Breast epithelium (tissue), 4 donors: ENCODE data around the gene SGSH. TPM values are rescaled to one million over a fixed set of nuclear protein-coding genes. Genes with fewer than 3 reads are reported as not detected.

Experiments
- DNase-seq, 2 donors: peaks; one replicate each; pipeline ENCODE4 v3.0.0-alpha.2; 2019; ENCODE audit warnings: low spot score in 2 of 2
- H3K27ac ChIP-seq, 2 donors: fragments of 200-600 bp; sonication (generic) in 1 of 2; one replicate each; pipeline ENCODE4 v1.5.1; 2016 to 2019; ENCODE audit warnings: mild to moderate bottlenecking in 1 of 2
- H3K27me3 ChIP-seq, 2 donors: fragments of 200-600 bp; sonication (generic) in 1 of 2; one replicate each; pipeline versions ENCODE4 v1.5.1 to v1.6.0; 2017 to 2019; ENCODE audit warnings: control low read depth in 1 of 2, mild to moderate bottlenecking in 1 of 2
- H3K36me3 ChIP-seq: fragments of 200-600 bp; one replicate; pipeline ENCODE4 v1.5.1; 2019
- H3K4me1 ChIP-seq, 2 donors: fragments of 200-600 bp; sonication (generic); one replicate each; pipeline ENCODE4 v1.5.1; 2016 to 2019; ENCODE audit warnings: control low read depth in 1 of 2
- H3K4me3 ChIP-seq, 3 donors: fragments of 200-600 bp; sonication (generic); 1 replicate in 2 of 3; 2 replicates in 1 of 3; pipeline ENCODE4 v1.5.1; 2016 to 2019; ENCODE audit warnings: mild to moderate bottlenecking in 3 of 3, moderate library complexity in 2 of 3
- H3K9me3 ChIP-seq, 2 donors: fragments of 200-600 bp; sonication (generic) in 1 of 2; one replicate each; pipeline ENCODE4 v1.5.1; 2016 to 2019; ENCODE audit warnings: control low read depth in 1 of 2
- CTCF ChIP-seq, 3 donors: fragments of 450-650 bp; IDR thresholded peaks; one replicate each; pipeline ENCODE4 v1.5.1; 2016 to 2017; ENCODE audit warnings: antibody characterized with exemption in 3 of 3, mild to moderate bottlenecking in 3 of 3, moderate library complexity in 3 of 3
- POLR2A ChIP-seq: fragments of 450-650 bp; IDR thresholded peaks from one replicate; pipeline ENCODE4 v1.6.1; 2016; ENCODE audit warnings: antibody characterized with exemption, mild to moderate bottlenecking, moderate library complexity
- POLR2AphosphoS5 ChIP-seq, 3 donors: sonication (generic); formaldehyde crosslinking; IDR thresholded peaks; one replicate each; pipeline ENCODE4 v1.6.1; 2017; ENCODE audit warnings: antibody characterized with exemption in 3 of 3
- intact Hi-C: fragments of 100-400 bp; cut with DNase I; formaldehyde crosslinking; loops from one replicate; pipeline ENCODE4 v1.15.1; 2023; ENCODE audit warnings: low total_unique reads
- total RNA-seq, 3 donors: library from RNA; depleted of rRNA; stranded (reverse); fragments of >200 nt; gene quantifications; one replicate each; pipeline ENCODE4 v1.1.0, GENCODE V29; 2016

SGSH gene
- total RNA-seq, 3 donors from 2014 or later: 28.3 to 38.1 (median 32.1) TPM

- intact Hi-C loops: no loop called here
- Histone ChIP-seq H3K27me3 (no peaks in the 10 kb centered on the region), H3K4me3 (no peak overlapping the region), H3K4me1 (no peaks in the 10 kb centered on the region), H3K9me3 (no peaks in the 10 kb centered on the region), H3K27ac (no peak overlapping the region), H3K36me3 (no peaks in the 10 kb centered on the region)
- TF ChIP-seq POLR2AphosphoS5 (IDR thresholded peaks at IDR 0.05) (no peak), POLR2A (no peak), CTCF (IDR thresholded peaks at IDR 0.05) (no peak)
- no peak for DNase-seq
Measured at GRCh38 chr17:80208050-80208449, 12.1 kb downstream of the SGSH start.

- Histone ChIP-seq H3K36me3 (no peaks in the 10 kb centered on the region), H3K27me3 (no peaks in the 10 kb centered on the region), H3K27ac (no peak overlapping the region), H3K9me3 (no peaks in the 10 kb centered on the region), H3K4me3 (no peak overlapping the region), H3K4me1 (no peaks in the 10 kb centered on the region)
- DNase-seq: no peak
- intact Hi-C loops: no loop called here
- TF ChIP-seq CTCF (IDR thresholded peaks at IDR 0.05) (no peak), POLR2A (no peak), POLR2AphosphoS5 (IDR thresholded peaks at IDR 0.05) (no peak)
Measured at GRCh38 chr17:80205811-80206210, 14.3 kb downstream of the SGSH start.

- DNase-seq: no peak
Measured at GRCh38 chr17:80204626-80205468, 15.3 kb downstream of the SGSH start.

GRCh38 chr17:80203471-80203963, 16.6 kb downstream of the SGSH start:
- TF ChIP-seq POLR2A (no peak), POLR2AphosphoS5 (IDR thresholded peaks at IDR 0.05) (no peak)
- intact Hi-C loops: no loop called here
- Histone ChIP-seq H3K9me3 (no peaks in the 10 kb centered on the region), H3K4me3 (no peak overlapping the region), H3K4me1 (no peaks in the 10 kb centered on the region), H3K27ac (no peak overlapping the region), H3K27me3 (no peaks in the 10 kb centered on the region), H3K36me3 (no peaks in the 10 kb centered on the region)
- DNase-seq: no peak

More at GRCh38 chr17:80204626-80205468, 15.3 kb downstream of the SGSH start:
- H3K36me3 ChIP-seq: no peaks in the 10 kb centered on the region
- no peaks in the 10 kb centered on the region for H3K9me3 ChIP-seq
- H3K27ac ChIP-seq: no peak overlapping the region
- H3K4me3 ChIP-seq: no peak overlapping the region
- no peaks in the 10 kb centered on the region for H3K4me1 ChIP-seq
- TF ChIP-seq POLR2AphosphoS5 (IDR thresholded peaks at IDR 0.05): no peak
- TF ChIP-seq POLR2A: no peak
- TF ChIP-seq CTCF (IDR thresholded peaks at IDR 0.05): no peak
- H3K27me3 ChIP-seq: no peaks in the 10 kb centered on the region
- intact Hi-C loops: no loop called here

GRCh38 chr17:80202197-80202596, 17.9 kb downstream of the SGSH start:
- H3K27me3 ChIP-seq: no peaks in the 10 kb centered on the region
- no peaks in the 10 kb centered on the region for H3K4me1 ChIP-seq
- no peak overlapping the region for H3K4me3 ChIP-seq
- TF ChIP-seq POLR2A (no peak), CTCF (IDR thresholded peaks at IDR 0.05) (no peak), POLR2AphosphoS5 (IDR thresholded peaks at IDR 0.05) (no peak)
- DNase-seq: no peak
- intact Hi-C loops: no loop called here
- no peak overlapping the region for H3K27ac ChIP-seq
- no peaks in the 10 kb centered on the region for H3K36me3 ChIP-seq
- H3K9me3 ChIP-seq: no peaks in the 10 kb centered on the region
